Neural cell (in vitro differentiated cells): ENCODE data around the gene PRKCE. TPM values are rescaled to one million over a fixed set of nuclear protein-coding genes. Genes with fewer than 3 reads are reported as not detected.

ENCODE experiments used
- H2AFZ ChIP-seq: fragments of 200-600, 300-800 bp; sonication (generic), shearing (Covaris generic); 2 replicates; pipeline ENCODE4 v1.6.0; 2014; ENCODE audit warnings: low read depth, mild to moderate bottlenecking, antibody characterized with exemption, low read length, moderate library complexity
- H3F3A ChIP-seq: fragments of 200-600 bp; shearing (Covaris generic); 2 replicates; pipeline ENCODE4 v1.6.1; 2016; ENCODE audit warnings: mild to moderate bottlenecking, moderate library complexity, mixed read lengths, antibody characterized with exemption, low read length; ENCODE audit not compliant: insufficient read depth, poor library complexity, severe bottlenecking
- H3K27ac ChIP-seq: fragments of 200-600, 300-800 bp; sonication (generic), shearing (Covaris generic); 2 replicates; pipeline ENCODE4 v1.5.1; 2014; ENCODE audit warnings: mild to moderate bottlenecking, low read length, moderate library complexity
- H3K27me3 ChIP-seq: fragments of 300-800, 200-600 bp; sonication (generic), shearing (Covaris generic); 2 replicates; pipeline ENCODE4 v1.6.0; 2014; ENCODE audit warnings: mild to moderate bottlenecking, low read depth, low read length, moderate library complexity; ENCODE audit not compliant: insufficient read depth
- H3K36me3 ChIP-seq: fragments of 300-800, 200-600 bp; sonication (generic), shearing (Covaris generic); 2 replicates; pipeline ENCODE4 v1.5.1; 2014; ENCODE audit warnings: mild to moderate bottlenecking, antibody characterized with exemption, low read length, moderate library complexity; ENCODE audit not compliant: insufficient read depth
- H3K4me2 ChIP-seq: fragments of 300-800, 200-600 bp; sonication (generic), shearing (Covaris generic); 2 replicates; pipeline ENCODE4 v1.6.0; 2014; ENCODE audit warnings: mild to moderate bottlenecking, low read length
- H3K4me3 ChIP-seq: fragments of 300-800, 200-600 bp; sonication (generic), shearing (Covaris generic); 2 replicates; pipeline ENCODE4 v1.5.1; 2014; ENCODE audit warnings: mild to moderate bottlenecking, low read length, moderate library complexity
- H3K79me2 ChIP-seq: fragments of 200-600 bp; shearing (Covaris generic); replicated peaks from 2 replicates; pipeline ENCODE4 v1.6.0; 2014; ENCODE audit warnings: mild to moderate bottlenecking, low read length, moderate library complexity; ENCODE audit not compliant: insufficient read depth
- H3K9ac ChIP-seq: fragments of 300-800, 200-600 bp; sonication (generic), shearing (Covaris generic); 2 replicates; pipeline ENCODE4 v1.6.1; 2016; ENCODE audit warnings: mild to moderate bottlenecking, low read length, mixed read lengths
- H3K9me2 ChIP-seq: fragments of 200-600 bp; shearing (Covaris generic); 2 replicates; pipeline ENCODE4 v1.6.1; 2016; ENCODE audit warnings: mild to moderate bottlenecking, low read length, mixed read lengths; ENCODE audit not compliant: insufficient read depth
- H3K9me3 ChIP-seq: fragments of 200-600, 300-800 bp; sonication (generic), shearing (Covaris generic); 2 replicates; pipeline ENCODE4 v1.6.1; 2016; ENCODE audit warnings: mild to moderate bottlenecking, mixed run types, low read length, moderate library complexity, mixed read lengths
- H4K20me1 ChIP-seq: fragments of 200-600 bp; shearing (Covaris generic); 2 replicates; pipeline ENCODE4 v1.6.1; 2016; ENCODE audit warnings: mild to moderate bottlenecking, mixed run types; ENCODE audit not compliant: insufficient read depth
- CTCF ChIP-seq: fragments of 450-650 bp; IDR thresholded peaks from 2 replicates; pipeline ENCODE4 v1.5.1; 2014; ENCODE audit warnings: antibody characterized with exemption, mild to moderate bottlenecking, moderate library complexity; ENCODE audit not compliant: poor library complexity, severe bottlenecking
- EP300 ChIP-seq: fragments of 450-650 bp; conservative IDR thresholded peaks from 2 replicates; pipeline ENCODE4 v1.6.1; 2014; ENCODE audit warnings: antibody characterized with exemption, mild to moderate bottlenecking, moderate library complexity; ENCODE audit not compliant: poor library complexity, severe bottlenecking
- EZH2 ChIP-seq: fragments of 200-600, 300-800 bp; shearing (Covaris generic), sonication (generic); IDR thresholded peaks from 2 replicates; pipeline ENCODE4 v1.6.1; 2014; ENCODE audit warnings: antibody characterized with exemption, low read length, borderline replicate concordance, mild to moderate bottlenecking; ENCODE audit not compliant: insufficient read depth, poor library complexity, severe bottlenecking
- MXI1 ChIP-seq: fragments of 450-650 bp; conservative IDR thresholded peaks from 2 replicates; pipeline ENCODE4 v1.6.1; 2014; ENCODE audit warnings: antibody characterized with exemption, mild to moderate bottlenecking; ENCODE audit not compliant: poor library complexity, severe bottlenecking
- POLR2AphosphoS5 ChIP-seq: IDR thresholded peaks from 2 replicates; pipeline ENCODE4 v1.6.1; 2012
- RAD21 ChIP-seq: fragments of 450-650 bp; conservative IDR thresholded peaks from 2 replicates; pipeline ENCODE4 v1.6.1; 2014; ENCODE audit warnings: antibody characterized with exemption, mild to moderate bottlenecking, moderate library complexity
- SMC3 ChIP-seq: fragments of 450-650 bp; conservative IDR thresholded peaks from 2 replicates; pipeline ENCODE4 v1.6.1; 2014; ENCODE audit warnings: antibody characterized with exemption, mild to moderate bottlenecking, moderate library complexity; ENCODE audit not compliant: poor library complexity
- TAF1 ChIP-seq: IDR thresholded peaks from 2 replicates; pipeline ENCODE4 v1.6.1; 2012; ENCODE audit warnings: low read depth
- polyA plus RNA-seq: library from polyadenylated mRNA; depleted of rRNA; stranded (reverse); fragments of >200 nt; gene quantifications from 2 replicates; pipeline ENCODE4 v1.2.3, GENCODE V29; 2014
- TF ChIP-seq, protein P1 (sequence below): IDR thresholded peaks from 2 replicates; pipeline ENCODE4 v1.6.1; 2012; ENCODE audit warnings: borderline replicate concordance

PRKCE gene
- polyA plus RNA-seq, 1 donor from 2014 or later = 5.4 TPM

GRCh38 chr2:45634223-45634622 is 17.3 kb upstream of the PRKCE start:
- no peaks in the 10 kb centered on the region for H3F3A ChIP-seq
- no peaks in the 10 kb centered on the region for H3K9me2 ChIP-seq
- H3K79me2 ChIP-seq = no peaks in the 10 kb centered on the region
- no peaks in the 10 kb centered on the region for H3K9me3 ChIP-seq
- TF ChIP-seq POLR2AphosphoS5 = no peak
- no peak for TF ChIP-seq EP300
- no peak for TF ChIP-seq RAD21
- no peak for TF ChIP-seq SMC3
- TF ChIP-seq EZH2 = no peak
- TF ChIP-seq CTCF = no peak
- no peak for TF ChIP-seq TAF1
- TF ChIP-seq, protein P1, sequence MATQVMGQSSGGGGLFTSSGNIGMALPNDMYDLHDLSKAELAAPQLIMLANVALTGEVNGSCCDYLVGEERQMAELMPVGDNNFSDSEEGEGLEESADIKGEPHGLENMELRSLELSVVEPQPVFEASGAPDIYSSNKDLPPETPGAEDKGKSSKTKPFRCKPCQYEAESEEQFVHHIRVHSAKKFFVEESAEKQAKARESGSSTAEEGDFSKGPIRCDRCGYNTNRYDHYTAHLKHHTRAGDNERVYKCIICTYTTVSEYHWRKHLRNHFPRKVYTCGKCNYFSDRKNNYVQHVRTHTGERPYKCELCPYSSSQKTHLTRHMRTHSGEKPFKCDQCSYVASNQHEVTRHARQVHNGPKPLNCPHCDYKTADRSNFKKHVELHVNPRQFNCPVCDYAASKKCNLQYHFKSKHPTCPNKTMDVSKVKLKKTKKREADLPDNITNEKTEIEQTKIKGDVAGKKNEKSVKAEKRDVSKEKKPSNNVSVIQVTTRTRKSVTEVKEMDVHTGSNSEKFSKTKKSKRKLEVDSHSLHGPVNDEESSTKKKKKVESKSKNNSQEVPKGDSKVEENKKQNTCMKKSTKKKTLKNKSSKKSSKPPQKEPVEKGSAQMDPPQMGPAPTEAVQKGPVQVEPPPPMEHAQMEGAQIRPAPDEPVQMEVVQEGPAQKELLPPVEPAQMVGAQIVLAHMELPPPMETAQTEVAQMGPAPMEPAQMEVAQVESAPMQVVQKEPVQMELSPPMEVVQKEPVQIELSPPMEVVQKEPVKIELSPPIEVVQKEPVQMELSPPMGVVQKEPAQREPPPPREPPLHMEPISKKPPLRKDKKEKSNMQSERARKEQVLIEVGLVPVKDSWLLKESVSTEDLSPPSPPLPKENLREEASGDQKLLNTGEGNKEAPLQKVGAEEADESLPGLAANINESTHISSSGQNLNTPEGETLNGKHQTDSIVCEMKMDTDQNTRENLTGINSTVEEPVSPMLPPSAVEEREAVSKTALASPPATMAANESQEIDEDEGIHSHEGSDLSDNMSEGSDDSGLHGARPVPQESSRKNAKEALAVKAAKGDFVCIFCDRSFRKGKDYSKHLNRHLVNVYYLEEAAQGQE = no peak
- no peak for TF ChIP-seq MXI1
- H3K4me2 ChIP-seq = no peak overlapping the region
- H3K4me3 ChIP-seq = no peak overlapping the region
- H3K27me3 ChIP-seq = no peaks in the 10 kb centered on the region
- no peaks in the 10 kb centered on the region for H3K36me3 ChIP-seq
- no peaks in the 10 kb centered on the region for H4K20me1 ChIP-seq
- no peak overlapping the region for H2AFZ ChIP-seq
- no peak overlapping the region for H3K9ac ChIP-seq
- no peak overlapping the region for H3K27ac ChIP-seq

GRCh38 chr2:45636008-45636407 is 15.5 kb upstream of the PRKCE start:
- no peak overlapping the region for H3K4me2 ChIP-seq
- TF ChIP-seq RAD21 (no peak), EZH2 (no peak), EP300 (no peak), CTCF (no peak), SMC3 (no peak), MXI1 (no peak), POLR2AphosphoS5 (no peak), TAF1 (no peak)
- TF ChIP-seq, protein P1 = no peak

More at GRCh38 chr2:45636008-45636407, 15.5 kb upstream of the PRKCE start:
- Histone ChIP-seq H3K9me2 (no peaks in the 10 kb centered on the region), H4K20me1 (no peaks in the 10 kb centered on the region), H3K27me3 (no peaks in the 10 kb centered on the region), H3F3A (no peaks in the 10 kb centered on the region), H3K9ac (no peak overlapping the region), H3K9me3 (no peaks in the 10 kb centered on the region), H3K79me2 (no peaks in the 10 kb centered on the region), H3K4me3 (no peak overlapping the region), H3K36me3 (no peaks in the 10 kb centered on the region), H3K27ac (no peak overlapping the region), H2AFZ (no peak overlapping the region)
